ENCODE measurements around the gene EHBP1L1. TPM values are rescaled to one million over a fixed set of nuclear protein-coding genes. Genes with fewer than 3 reads are reported as not detected.
A peak's percentile ranks its signal among the peaks of the same experiment; 100 is the strongest.

Gene EHBP1L1
- total and polyA plus RNA-seq, 9 donors = 21.7 to 63.0 (median 40.3) TPM

- Histone ChIP-seq H3K27ac (no peak overlapping the region), H3K4me3 (no peak overlapping the region), H3K9me3 (no peaks in the 10 kb centered on the region), H3K36me3 (no peaks in the 10 kb centered on the region), H3K27me3 (no peaks in the 10 kb centered on the region), H3K4me1 (ENCODE audit: insufficient read depth) (peaks cover 13% of the 10 kb centered on the region)
- intact Hi-C loops (cut with DNase I) = loop anchor here in 1 of 4 donors (5.0 kb wide), 1 partner anchor 33 kb away; the partner anchor contains the start of gene MAP3K11
- 77 to 86% (median 79%) methylated on average over 4 of the region's 4 CpGs for WGBS, 3 donors
- DNase-seq = no peak
- no peak for TF ChIP-seq CTCF (IDR thresholded peaks at IDR 0.05)
- TF ChIP-seq POLR2A (IDR thresholded peaks at IDR 0.05) = no peak
- TF ChIP-seq EP300 (IDR thresholded peaks at IDR 0.05) = no peak
Measured at GRCh38 chr11:65579291-65579690, 3.4 kb downstream of the EHBP1L1 start.

GRCh38 chr11:65580031-65580692, 4.3 kb downstream of the EHBP1L1 start:
- intact Hi-C loops (cut with DNase I) = no loop called here
- Histone ChIP-seq H3K9me3 (no peaks in the 10 kb centered on the region), H3K4me1 (ENCODE audit: insufficient read depth) (peaks cover 13% of the 10 kb centered on the region), H3K27ac (no peak overlapping the region), H3K36me3 (no peaks in the 10 kb centered on the region), H3K27me3 (no peaks in the 10 kb centered on the region), H3K4me3 (no peak overlapping the region)
- TF ChIP-seq CTCF (IDR thresholded peaks at IDR 0.05) = no peak
- TF ChIP-seq EP300 (IDR thresholded peaks at IDR 0.05) = no peak
- TF ChIP-seq POLR2A (IDR thresholded peaks at IDR 0.05) = no peak
- 84 to 89% (median 87%) methylated on average over 19 of the region's 19 CpGs for WGBS, 3 donors
- DNase-seq = peak in 1 of 5 donors; percentile 34

GRCh38 chr11:65580756-65581155, 4.9 kb downstream of the EHBP1L1 start:
- Histone ChIP-seq H3K36me3 (no peaks in the 10 kb centered on the region), H3K27me3 (no peaks in the 10 kb centered on the region), H3K4me1 (ENCODE audit: insufficient read depth) (peaks cover 9% of the 10 kb centered on the region), H3K27ac (no peak overlapping the region), H3K9me3 (no peaks in the 10 kb centered on the region), H3K4me3 (no peak overlapping the region)
- intact Hi-C loops (cut with DNase I) = no loop called here
- DNase-seq = no peak
- TF ChIP-seq EP300 (IDR thresholded peaks at IDR 0.05) (no peak), POLR2A (IDR thresholded peaks at IDR 0.05) (no peak), CTCF (IDR thresholded peaks at IDR 0.05) (no peak)
- WGBS, 3 donors = 92 to 94% (median 93%) methylated on average over 8 of the region's 8 CpGs

- intact Hi-C loops (cut with DNase I) = no loop called here
- no peak for DNase-seq
- no peak for TF ChIP-seq POLR2A (IDR thresholded peaks at IDR 0.05)
- no peak for TF ChIP-seq CTCF (IDR thresholded peaks at IDR 0.05)
- TF ChIP-seq EP300 (IDR thresholded peaks at IDR 0.05) = no peak
- Histone ChIP-seq H3K27me3 (no peaks in the 10 kb centered on the region), H3K4me1 (ENCODE audit: insufficient read depth) (peaks cover 7% of the 10 kb centered on the region), H3K9me3 (no peaks in the 10 kb centered on the region), H3K36me3 (no peaks in the 10 kb centered on the region), H3K4me3 (no peak overlapping the region), H3K27ac (no peak overlapping the region)
- 83 to 88% (median 86%) methylated on average over 3 of the region's 3 CpGs for WGBS, 3 donors
Measured at GRCh38 chr11:65581928-65582327, 6.1 kb downstream of the EHBP1L1 start.

Measured in ovary (tissue), 9 donors.